Fibroblast of lung (primary cell): Measurements from ENCODE around the gene DTX3L. TPM values are rescaled to one million over a fixed set of nuclear protein-coding genes. Genes with fewer than 3 reads are reported as not detected.

Experiments
- DNase-seq, 2 donors: peaks; one replicate each; pipeline versions ENCODE4 v3.0.0 to v3.0.0-alpha.2; 2010; ENCODE audit warnings: low read depth in 2 of 2
- H2AFZ ChIP-seq: 2 replicates; pipeline ENCODE4 v1.5.1; 2012; ENCODE audit warnings: low read length, control low read depth, inconsistent platforms
- H3K27ac ChIP-seq: 2 replicates; pipeline ENCODE4 v1.5.1; 2011; ENCODE audit warnings: low read length, control low read depth; ENCODE audit not compliant: insufficient read depth
- H3K27me3 ChIP-seq: 2 replicates; pipeline ENCODE4 v1.5.1; 2011; ENCODE audit warnings: mild to moderate bottlenecking, low read length; ENCODE audit not compliant: control insufficient read depth, insufficient read depth
- H3K36me3 ChIP-seq: 2 replicates; pipeline ENCODE4 v1.5.1; 2011; ENCODE audit warnings: low read length; ENCODE audit not compliant: control insufficient read depth, insufficient read depth
- H3K4me1 ChIP-seq: 2 replicates; pipeline ENCODE4 v1.5.1; 2011; ENCODE audit warnings: low read length; ENCODE audit not compliant: control insufficient read depth, insufficient read depth; ENCODE audit errors: extremely low read depth
- H3K4me2 ChIP-seq: 2 replicates; pipeline ENCODE4 v1.5.1; 2011; ENCODE audit warnings: low read length, control low read depth; ENCODE audit not compliant: insufficient read depth; ENCODE audit errors: extremely low read depth
- H3K4me3 ChIP-seq, 4 experiments: fragments of 200-600 bp in 1 of 4; sonication (generic) in 1 of 4; replicated peaks in 1 of 4; 2 replicates each; pipeline ENCODE4 v1.5.1; 2011 to 2016; ENCODE audit warnings: low read length in 4 of 4, low read depth in 3 of 4, mild to moderate bottlenecking in 3 of 4, control low read depth in 2 of 4, inconsistent platforms in 1 of 4, mixed read lengths in 1 of 4; ENCODE audit not compliant: insufficient read depth in 1 of 4; ENCODE audit errors: control extremely low read depth in 1 of 4
- H3K79me2 ChIP-seq: 2 replicates; pipeline ENCODE4 v1.5.1; 2012; ENCODE audit warnings: mild to moderate bottlenecking, low read length, inconsistent platforms; ENCODE audit not compliant: control insufficient read depth, insufficient read depth
- H3K9ac ChIP-seq: 2 replicates; pipeline ENCODE4 v1.5.1; 2011; ENCODE audit warnings: mild to moderate bottlenecking, low read length, control low read depth; ENCODE audit not compliant: insufficient read depth
- H3K9me3 ChIP-seq: 2 replicates; pipeline ENCODE4 v1.5.1; 2012; ENCODE audit warnings: low read depth, low read length; ENCODE audit not compliant: control insufficient read depth, insufficient read depth
- H4K20me1 ChIP-seq: 2 replicates; pipeline ENCODE4 v1.5.1; 2011; ENCODE audit warnings: low read length; ENCODE audit not compliant: control insufficient read depth, insufficient read depth; ENCODE audit errors: extremely low read depth
- CTCF ChIP-seq, 2 donors: IDR thresholded peaks in 1 of 2; conservative IDR thresholded peaks in 1 of 2; 1 replicate in 1 of 2; 2 replicates in 1 of 2; pipeline ENCODE4 v1.5.1; 2011 to 2012; ENCODE audit warnings: low read length in 2 of 2, control low read depth in 1 of 2, inconsistent platforms in 1 of 2, low read depth in 1 of 2, mild to moderate bottlenecking in 1 of 2
- EZH2 ChIP-seq: IDR thresholded peaks from 2 replicates; pipeline ENCODE4 v1.5.1; 2012; ENCODE audit warnings: low read length, control low read depth, mild to moderate bottlenecking; ENCODE audit errors: missing control alignments
- polyA plus RNA-seq, 2 donors: library from polyadenylated mRNA; depleted of rRNA in 1 of 2; stranded (reverse) in 1 of 2; unstranded in 1 of 2; fragments of >200 nt; gene quantifications; 2 replicates each; pipeline ENCODE4 v1.2.1, GENCODE V29; 2011 to 2012; ENCODE audit warnings: missing spikeins in 1 of 2
- total RNA-seq: library from RNA; depleted of rRNA; stranded (reverse); fragments of >200 nt; gene quantifications from 2 replicates; pipeline ENCODE4 v1.2.1, GENCODE V29; 2014

The DTX3L gene
- total and polyA plus RNA-seq, 2 donors (not counting 1 experiment from before 2014, with no cell fraction given) = 15.9 to 31.9 TPM

DNA sequence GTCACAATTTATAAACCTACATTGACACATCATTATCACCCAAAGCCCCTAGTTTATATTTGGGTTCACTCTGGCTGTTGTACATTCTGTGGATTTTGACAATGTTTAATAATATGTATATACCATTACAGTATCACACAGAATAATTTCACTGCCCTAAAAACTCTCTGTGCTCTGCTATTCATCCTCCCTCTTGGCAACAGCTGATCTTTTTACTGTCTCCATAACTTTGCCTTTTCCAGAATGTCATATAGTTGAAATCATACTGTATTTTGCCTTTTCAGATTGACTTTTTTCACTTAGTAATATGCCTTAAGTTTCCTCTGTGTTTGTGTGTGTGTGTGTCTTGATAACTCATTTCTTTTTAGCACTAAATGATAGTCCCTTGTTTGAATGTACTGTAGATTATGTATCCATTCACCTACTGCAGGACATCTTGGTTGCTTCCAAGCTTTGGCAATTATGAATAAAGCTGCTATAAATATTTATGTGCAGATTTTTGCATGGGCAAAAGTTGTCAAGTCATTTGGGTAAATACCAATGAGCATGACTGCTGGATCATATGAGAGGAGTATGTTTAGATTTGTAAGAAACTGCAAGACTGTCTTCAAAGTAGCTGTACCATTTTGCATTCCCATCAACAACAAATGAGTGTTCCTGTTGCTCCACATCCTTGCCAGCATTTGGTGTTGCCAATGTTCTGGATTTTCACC lies 22.8 kb downstream of the DTX3L start:
- H3K4me1 ChIP-seq = no peaks in the 10 kb centered on the region
- no peak overlapping the region for H3K4me3 ChIP-seq
- no peak for DNase-seq
- H4K20me1 ChIP-seq = no peaks in the 10 kb centered on the region
- no peak overlapping the region for H3K4me2 ChIP-seq
- no peaks in the 10 kb centered on the region for H3K27me3 ChIP-seq
- no peaks in the 10 kb centered on the region for H3K36me3 ChIP-seq
- no peaks in the 10 kb centered on the region for H3K9me3 ChIP-seq
- no peaks in the 10 kb centered on the region for H3K79me2 ChIP-seq
- no peak for TF ChIP-seq CTCF (conservative IDR thresholded peaks at IDR 0.05 in 1 of 2, IDR thresholded peaks at IDR 0.05 in 1 of 2; ENCODE audit: low read depth in 1 of 2, low read length in 2 of 2)
- no peak for TF ChIP-seq EZH2
- H2AFZ ChIP-seq = no peak overlapping the region
- no peak overlapping the region for H3K27ac ChIP-seq
- no peak overlapping the region for H3K9ac ChIP-seq

DNA sequence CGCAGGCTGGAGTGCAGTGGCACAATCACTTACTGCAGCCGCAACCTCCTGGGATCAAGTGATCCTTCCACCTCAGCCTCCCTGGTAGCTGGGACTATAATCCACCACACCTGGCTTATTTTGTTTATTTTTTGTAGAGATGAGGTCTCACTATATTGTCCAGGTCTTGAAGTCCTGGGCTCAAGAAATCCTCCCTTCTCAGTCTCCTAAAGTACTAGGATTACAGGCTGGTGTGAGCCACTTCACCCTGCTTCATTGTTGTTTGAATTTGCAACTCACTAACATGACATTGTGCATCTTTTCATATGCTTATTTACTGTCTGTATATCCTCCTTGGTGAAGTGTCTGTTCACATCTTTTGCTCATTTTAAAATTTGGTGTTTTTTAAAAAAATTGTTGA lies 23.4 kb downstream of the DTX3L start:
- no peak for TF ChIP-seq EZH2
- no peak for TF ChIP-seq CTCF (conservative IDR thresholded peaks at IDR 0.05 in 1 of 2, IDR thresholded peaks at IDR 0.05 in 1 of 2; ENCODE audit: low read depth in 1 of 2, low read length in 2 of 2)
- H3K4me1 ChIP-seq = no peaks in the 10 kb centered on the region
- no peaks in the 10 kb centered on the region for H3K27me3 ChIP-seq
- no peak overlapping the region for H3K4me2 ChIP-seq
- no peak overlapping the region for H3K27ac ChIP-seq
- no peak overlapping the region for H3K4me3 ChIP-seq
- no peak overlapping the region for H2AFZ ChIP-seq
- no peaks in the 10 kb centered on the region for H3K9me3 ChIP-seq
- no peak overlapping the region for H3K9ac ChIP-seq
- DNase-seq = no peak
- no peaks in the 10 kb centered on the region for H4K20me1 ChIP-seq
- no peaks in the 10 kb centered on the region for H3K79me2 ChIP-seq
- no peaks in the 10 kb centered on the region for H3K36me3 ChIP-seq

- TF ChIP-seq EZH2 (no peak), CTCF (conservative IDR thresholded peaks at IDR 0.05 in 1 of 2, IDR thresholded peaks at IDR 0.05 in 1 of 2; ENCODE audit: low read depth in 1 of 2, low read length in 2 of 2) (no peak)
- no peaks in the 10 kb centered on the region for H3K27me3 ChIP-seq
Observed at GRCh38 chr3:122589297-122589696, 25.2 kb downstream of the DTX3L start.

More at GRCh38 chr3:122589297-122589696, 25.2 kb downstream of the DTX3L start:
- Histone ChIP-seq H3K9me3 (no peaks in the 10 kb centered on the region), H3K9ac (no peak overlapping the region), H2AFZ (no peak overlapping the region), H3K27ac (no peak overlapping the region), H3K4me1 (no peaks in the 10 kb centered on the region), H3K79me2 (no peaks in the 10 kb centered on the region), H4K20me1 (no peaks in the 10 kb centered on the region), H3K4me2 (no peak overlapping the region), H3K36me3 (no peaks in the 10 kb centered on the region), H3K4me3 (no peak overlapping the region)
- DNase-seq = no peak
